HEK293 (cell line): ENCODE results near the gene OLA1.

Experiments
- CTCF ChIA-PET: fragments of 350-600 bp; formaldehyde crosslinking; extraction: SDS; loops from one replicate; lab custom pipeline; 2021; ENCODE audit warnings: antibody characterized with exemption; lab: Yijun Ruan, JAX
- POLR2A ChIA-PET: fragments of 300-600 bp; formaldehyde crosslinking; extraction: SDS; loops from one replicate; lab custom pipeline; 2020; ENCODE audit warnings: antibody characterized with exemption, inconsistent platforms; lab: Yijun Ruan, JAX
- H3K27ac ChIP-seq: fragments of 200-500 bp; sonication (Bioruptor generic); 2 replicates; pipeline ENCODE4 v1.5.1; 2014; ENCODE audit warnings: low read depth, low read length, control low read depth, inconsistent platforms; ENCODE audit errors: extremely low read depth
- H3K36me3 ChIP-seq, 2 experiments: fragments of 200-500 bp in 1 of 2; sonication (Bioruptor generic) in 1 of 2; 1 replicate in 1 of 2; 2 replicates in 1 of 2; pipeline ENCODE4 v1.5.1; 2014 to 2017; ENCODE audit warnings: inconsistent platforms in 2 of 2, low read length in 2 of 2; ENCODE audit not compliant: control insufficient read depth in 2 of 2, insufficient read depth in 1 of 2
- H3K4me1 ChIP-seq: fragments of 200-500 bp; sonication (Bioruptor generic); 2 replicates; pipeline ENCODE4 v1.5.1; 2014; ENCODE audit warnings: mild to moderate bottlenecking, low read length, inconsistent platforms; ENCODE audit not compliant: control insufficient read depth, insufficient read depth
- H3K4me3 ChIP-seq: 2 replicates; pipeline ENCODE4 v1.5.1; 2011; ENCODE audit warnings: low read depth, mild to moderate bottlenecking, control low read depth, low read length, moderate library complexity
- H3K9me3 ChIP-seq: fragments of 200-500 bp; sonication (Bioruptor generic); 2 replicates; pipeline ENCODE4 v1.5.1; 2014; ENCODE audit warnings: low read depth, low read length, inconsistent platforms; ENCODE audit not compliant: control insufficient read depth, insufficient read depth
- BCL11A ChIP-seq: fragments of 450-650 bp; formaldehyde crosslinking; IDR thresholded peaks from 2 replicates; pipeline ENCODE4 v1.5.1; 2016; ENCODE audit warnings: low read depth, missing biosample characterization, missing genetic modification characterization
- KLF17 ChIP-seq: fragments of 450-650 bp; formaldehyde crosslinking; IDR thresholded peaks from 2 replicates; pipeline ENCODE4 v1.5.1; 2016; ENCODE audit warnings: missing biosample characterization, missing genetic modification characterization
- TSHZ1 ChIP-seq: fragments of 450-650 bp; formaldehyde crosslinking; IDR thresholded peaks from 2 replicates; pipeline ENCODE4 v1.5.1; 2016; ENCODE audit warnings: missing biosample characterization, missing genetic modification characterization, borderline replicate concordance
- ZNF121 ChIP-seq: fragments of 450-650 bp; formaldehyde crosslinking; IDR thresholded peaks from 2 replicates; pipeline ENCODE4 v1.5.1; 2016; ENCODE audit warnings: missing biosample characterization, missing genetic modification characterization
- ZNF280C ChIP-seq: fragments of 450-650 bp; formaldehyde crosslinking; IDR thresholded peaks from 2 replicates; pipeline ENCODE4 v1.5.1; 2016; ENCODE audit warnings: missing biosample characterization, missing genetic modification characterization
- ZNF426 ChIP-seq: fragments of 450-650 bp; formaldehyde crosslinking; IDR thresholded peaks from 2 replicates; pipeline ENCODE4 v1.5.1; 2017; ENCODE audit warnings: missing biosample characterization, missing genetic modification characterization, mild to moderate bottlenecking, inconsistent platforms, moderate library complexity
- ZNF529 ChIP-seq: fragments of 450-650 bp; formaldehyde crosslinking; IDR thresholded peaks from 2 replicates; pipeline ENCODE4 v1.5.1; 2017; ENCODE audit warnings: missing genetic modification characterization, missing biosample characterization; ENCODE audit not compliant: insufficient replicate concordance
- ZNF560 ChIP-seq: fragments of 450-650 bp; formaldehyde crosslinking; IDR thresholded peaks from 2 replicates; pipeline ENCODE4 v1.5.1; 2017; ENCODE audit warnings: missing biosample characterization, missing genetic modification characterization, borderline replicate concordance
- ZNF626 ChIP-seq: fragments of 450-650 bp; sonication (Bioruptor Pico); formaldehyde crosslinking; IDR thresholded peaks from 2 replicates; pipeline ENCODE4 v1.5.1; 2018; ENCODE audit warnings: missing biosample characterization, missing genetic modification characterization, inconsistent platforms
- ZSCAN4 ChIP-seq: fragments of 450-650 bp; formaldehyde crosslinking; IDR thresholded peaks from 2 replicates; pipeline ENCODE4 v1.5.1; 2017; ENCODE audit warnings: missing biosample characterization, missing genetic modification characterization

OLA1 gene

GRCh38 chr2:174088706-174089460 is 159.4 kb downstream of the OLA1 start (continued):
- no peak for TF ChIP-seq TSHZ1
- no peak for TF ChIP-seq ZNF529 (tag by site-specific recombination)
- TF ChIP-seq ZNF280C, result no peak
- no peak for TF ChIP-seq ZNF626 (tag by site-specific recombination)
- no peak for TF ChIP-seq KLF17 (tag by site-specific recombination)

GRCh38 chr2:174086708-174087107 is 161.6 kb downstream of the OLA1 start:
- H3K27ac ChIP-seq, result no peak overlapping the region
- POLR2A ChIA-PET, result interaction anchor here (0.6 to 0.7 kb wide), 2 partner anchors 250 to 702 kb away, joined by 3 read pairs; no protein-coding TSS in a partner anchor

GRCh38 chr2:174085781-174086180 is 162.6 kb downstream of the OLA1 start:
- ChIA-PET CTCF (no interaction called here), POLR2A (no interaction called here)
- no peak overlapping the region for H3K4me3 ChIP-seq
- TF ChIP-seq ZSCAN4 (tag by site-specific recombination), result no peak
- H3K9me3 ChIP-seq, result no peaks in the 10 kb centered on the region
- H3K36me3 ChIP-seq, result peaks cover 0 to 8% of the 10 kb centered on the region in 2 experiments; a peak in 1 of 3 replicates
- H3K4me1 ChIP-seq, result peaks cover 8% of the 10 kb centered on the region; the same call in 1 of the 2 replicates
- no peak overlapping the region for H3K27ac ChIP-seq

More at GRCh38 chr2:174086708-174087107, 161.6 kb downstream of the OLA1 start:
- Histone ChIP-seq H3K4me3 (no peak overlapping the region), H3K36me3 (peaks cover 0 to 8% of the 10 kb centered on the region in 2 experiments; a peak in 1 of 3 replicates), H3K4me1 (peaks cover 5% of the 10 kb centered on the region; the same call in 1 of the 2 replicates), H3K9me3 (no peaks in the 10 kb centered on the region)
- CTCF ChIA-PET, result no interaction called here
- no peak for TF ChIP-seq BCL11A
- no peak for TF ChIP-seq ZNF426 (tag by site-specific recombination)
- no peak for TF ChIP-seq ZNF560 (tag by site-specific recombination)
- TF ChIP-seq ZNF121, result no peak
